Neuronal stem cell (in vitro differentiated cells): ENCODE results near the gene TBC1D10B.

Source experiments
- DNase-seq: peaks from one replicate; pipeline ENCODE4 v3.0.0-alpha.2; 2013; ENCODE audit warnings: low spot score
- H2AFZ ChIP-seq: one replicate; pipeline ENCODE4 v1.6.1; 2013; ENCODE audit warnings: mild to moderate bottlenecking, low read length, inconsistent platforms
- H2AK5ac ChIP-seq: 2 replicates; pipeline ENCODE4 v1.6.1; 2013; ENCODE audit warnings: low read depth, mild to moderate bottlenecking, inconsistent platforms, low read length, moderate library complexity, mixed read lengths
- H2BK120ac ChIP-seq: 2 replicates; pipeline ENCODE4 v1.6.1; 2013; ENCODE audit warnings: low read depth, mild to moderate bottlenecking, inconsistent platforms, low read length, moderate library complexity, mixed read lengths
- H2BK12ac ChIP-seq: one replicate; pipeline ENCODE4 v1.6.1; 2013; ENCODE audit warnings: low read length, inconsistent platforms
- H2BK15ac ChIP-seq: 2 replicates; pipeline ENCODE4 v1.6.1; 2013; ENCODE audit warnings: mild to moderate bottlenecking, low read length, inconsistent platforms, mixed read lengths
- H2BK5ac ChIP-seq: one replicate; pipeline ENCODE4 v1.6.1; 2013; ENCODE audit warnings: inconsistent platforms, mild to moderate bottlenecking, low read length, moderate library complexity
- H3K14ac ChIP-seq: one replicate; pipeline ENCODE4 v1.6.1; 2013; ENCODE audit warnings: low read length, inconsistent platforms
- H3K18ac ChIP-seq: 2 replicates; pipeline ENCODE4 v1.6.1; 2013; ENCODE audit warnings: low read length, inconsistent platforms
- H3K23ac ChIP-seq: 2 replicates; pipeline ENCODE4 v1.6.1; 2013; ENCODE audit warnings: low read depth, mild to moderate bottlenecking, mixed read lengths, low read length, inconsistent platforms; ENCODE audit not compliant: poor library complexity
- H3K27ac ChIP-seq: replicated peaks from 3 replicates; pipeline ENCODE4 v1.5.1; 2013; ENCODE audit warnings: low read length, inconsistent platforms
- H3K27me3 ChIP-seq, 3 experiments: 2 replicates each; pipeline ENCODE4 v1.6.1; 2013; ENCODE audit warnings: low read length in 3 of 3, mild to moderate bottlenecking in 2 of 3, inconsistent platforms in 1 of 3, low read depth in 1 of 3, mixed read lengths in 1 of 3, moderate library complexity in 1 of 3; ENCODE audit not compliant: control insufficient read depth in 3 of 3, insufficient read depth in 3 of 3
- H3K36me3 ChIP-seq, 2 donors: replicated peaks in 1 of 2; 2 replicates each; pipeline ENCODE4 v1.6.1; 2013; ENCODE audit warnings: low read length in 2 of 2; ENCODE audit not compliant: control insufficient read depth in 2 of 2, insufficient read depth in 2 of 2
- H3K4ac ChIP-seq: 2 replicates; pipeline ENCODE4 v1.6.1; 2013; ENCODE audit warnings: inconsistent platforms, mild to moderate bottlenecking, low read length, moderate library complexity
- H3K4me1 ChIP-seq, 2 donors: 1 replicate in 1 of 2; 2 replicates in 1 of 2; pipeline ENCODE4 v1.6.1; 2013; ENCODE audit warnings: low read length in 2 of 2, low read depth in 1 of 2; ENCODE audit not compliant: control insufficient read depth in 2 of 2, insufficient read depth in 1 of 2
- H3K4me2 ChIP-seq: one replicate; pipeline ENCODE4 v1.6.1; 2013; ENCODE audit warnings: mild to moderate bottlenecking, low read length, inconsistent platforms; ENCODE audit not compliant: insufficient read depth, poor library complexity, severe bottlenecking
- H3K4me3 ChIP-seq, 2 donors: 2 replicates each; pipeline ENCODE4 v1.5.1; 2013; ENCODE audit warnings: low read length in 2 of 2, mild to moderate bottlenecking in 2 of 2, inconsistent platforms in 1 of 2, moderate library complexity in 1 of 2
- H3K79me1 ChIP-seq: one replicate; pipeline ENCODE4 v1.6.1; 2013; ENCODE audit warnings: low read depth, mild to moderate bottlenecking, inconsistent platforms, low read length, moderate library complexity
- H3K9ac ChIP-seq: one replicate; pipeline ENCODE4 v1.6.1; 2013; ENCODE audit warnings: mild to moderate bottlenecking, low read depth, low read length, inconsistent platforms; ENCODE audit not compliant: poor library complexity
- H3K9me3 ChIP-seq, 2 donors: replicated peaks in 1 of 2; 2 replicates each; pipeline versions ENCODE3 to v1.6.1; 2013; ENCODE audit warnings: low read length in 2 of 2, mild to moderate bottlenecking in 2 of 2, inconsistent platforms in 1 of 2, low read depth in 1 of 2, mixed read lengths in 1 of 2, moderate library complexity in 1 of 2; ENCODE audit not compliant: control insufficient read depth in 2 of 2, insufficient read depth in 1 of 2
- H4K8ac ChIP-seq: one replicate; pipeline ENCODE4 v1.6.1; 2013; ENCODE audit warnings: low read depth, mild to moderate bottlenecking, inconsistent platforms, low read length, moderate library complexity
- H4K91ac ChIP-seq: one replicate; pipeline ENCODE4 v1.6.1; 2013; ENCODE audit warnings: low read length, low read depth, mild to moderate bottlenecking, inconsistent platforms; ENCODE audit not compliant: poor library complexity
- WGBS, 2 donors: extraction: QIAGEN DNeasy Blood & Tissue Kit; methylation state at CpG; one replicate each; pipeline ENCODE4 v1.1.7; 2013; ENCODE audit warnings: missing lambda C conversion rate in 2 of 2, mixed read lengths in 1 of 2; ENCODE audit not compliant: insufficient read length in 2 of 2, insufficient replicate concordance in 1 of 2; ENCODE audit errors: extremely low coverage in 2 of 2; 5-methylcytosine and 5-hydroxymethylcytosine counted together

The TBC1D10B gene

DNA sequence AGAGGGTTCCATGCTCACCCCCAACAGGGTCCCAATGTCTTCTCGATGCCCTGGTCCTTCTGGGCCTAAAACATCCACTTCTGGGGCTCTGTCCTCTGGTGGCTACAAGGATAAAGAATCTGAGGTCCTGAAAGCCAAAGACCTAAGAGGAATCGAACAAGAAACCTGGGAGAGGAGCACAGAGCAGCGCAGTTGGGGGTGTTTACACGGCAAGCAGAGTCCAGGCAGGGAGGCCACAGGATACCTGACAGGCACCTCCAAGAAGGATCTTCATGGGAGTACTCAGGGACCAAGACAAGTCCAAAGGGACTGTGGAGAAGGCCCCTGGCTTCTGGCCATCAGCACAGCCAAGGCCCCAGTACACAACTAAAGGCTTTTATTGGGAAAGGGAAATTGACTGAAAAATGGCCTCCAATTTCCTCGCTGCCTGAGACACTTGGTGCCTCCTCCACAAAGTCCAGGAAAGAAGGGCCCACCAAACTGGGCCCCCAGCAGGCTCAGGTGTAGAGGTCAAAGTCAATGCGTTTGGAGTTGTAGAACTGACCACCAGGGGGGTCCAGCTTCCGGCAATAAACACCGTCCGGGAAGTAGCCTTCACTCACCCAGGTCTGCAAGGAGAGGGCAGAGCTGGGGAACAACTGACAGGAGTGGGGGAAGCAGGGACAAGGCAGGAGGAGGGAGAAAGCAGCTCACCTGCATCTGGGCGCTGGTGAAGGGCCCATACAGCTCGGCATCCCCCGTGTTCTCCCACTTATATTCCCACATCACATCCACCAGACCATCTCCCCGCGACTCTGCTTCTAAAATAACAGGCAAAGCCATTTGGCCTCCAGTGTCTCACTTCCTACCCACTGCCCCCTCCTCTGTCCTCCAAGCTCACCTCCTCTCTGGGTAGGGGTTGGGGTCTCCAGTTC, 17.5 kb downstream of the TBC1D10B start:
- Histone ChIP-seq H3K9ac (no peak overlapping the region), H3K36me3 (peaks cover 39 to 53% of the 10 kb centered on the region in 2 donors), H2BK120ac (no peak overlapping the region), H3K4me3 (no peak overlapping the region), H4K91ac (no peak overlapping the region), H3K9me3 (no peaks in the 10 kb centered on the region), H3K4me1 (peaks cover 8 to 10% of the 10 kb centered on the region in 2 donors), H2BK5ac (no peak overlapping the region), H3K4ac (no peak overlapping the region), H3K23ac (peak overlapping the region; percentile 47), H3K14ac (no peak overlapping the region), H3K4me2 (no peak overlapping the region), H3K18ac (no peak overlapping the region), H2AFZ (no peak overlapping the region), H2AK5ac (no peak overlapping the region), H3K27me3 (no peaks in the 10 kb centered on the region), H4K8ac (no peak overlapping the region), H3K79me1 (peaks cover 14% of the 10 kb centered on the region), H3K27ac (no peak overlapping the region), H2BK15ac (no peak overlapping the region), H2BK12ac (no peak overlapping the region)
- no CpG with 5 or more reads among the region's 14 CpGs for WGBS, 2 donors
- DNase-seq = no peak

- Histone ChIP-seq H3K9ac (no peak overlapping the region), H3K36me3 (peaks cover 35 to 43% of the 10 kb centered on the region in 2 donors), H2BK12ac (no peak overlapping the region), H3K27ac (no peak overlapping the region), H3K4me2 (no peak overlapping the region), H3K23ac (no peak overlapping the region), H3K4me3 (no peak overlapping the region), H2AFZ (no peak overlapping the region), H2AK5ac (no peak overlapping the region), H3K79me1 (peaks cover 14% of the 10 kb centered on the region), H3K27me3 (no peaks in the 10 kb centered on the region), H4K91ac (no peak overlapping the region), H3K4ac (no peak overlapping the region), H2BK120ac (no peak overlapping the region), H4K8ac (no peak overlapping the region), H2BK5ac (no peak overlapping the region), H3K4me1 (peaks cover 8 to 10% of the 10 kb centered on the region in 2 donors), H3K14ac (no peak overlapping the region), H3K9me3 (no peaks in the 10 kb centered on the region), H2BK15ac (no peak overlapping the region), H3K18ac (no peak overlapping the region)
- no CpG with 5 or more reads among the region's 11 CpGs for WGBS, 2 donors
- no peak for DNase-seq
Measured at GRCh38 chr16:30351586-30352419, 18.5 kb downstream of the TBC1D10B start.

GRCh38 chr16:30351001-30351441, 19.3 kb downstream of the TBC1D10B start:
- Histone ChIP-seq H3K4me3 (no peak overlapping the region), H2AK5ac (no peak overlapping the region), H3K79me1 (peaks cover 14% of the 10 kb centered on the region), H3K27ac (no peak overlapping the region), H3K4ac (no peak overlapping the region), H3K36me3 (peaks cover 35 to 41% of the 10 kb centered on the region in 2 donors), H3K4me2 (no peak overlapping the region), H3K4me1 (peaks cover 6 to 8% of the 10 kb centered on the region in 2 donors), H2BK15ac (no peak overlapping the region), H2AFZ (no peak overlapping the region), H3K18ac (no peak overlapping the region), H4K91ac (no peak overlapping the region), H2BK5ac (no peak overlapping the region), H3K23ac (no peak overlapping the region), H4K8ac (no peak overlapping the region), H3K9me3 (no peaks in the 10 kb centered on the region), H3K14ac (no peak overlapping the region), H3K9ac (no peak overlapping the region), H2BK12ac (no peak overlapping the region), H2BK120ac (no peak overlapping the region), H3K27me3 (no peaks in the 10 kb centered on the region)
- WGBS, 2 donors = no CpG with 5 or more reads among the region's 15 CpGs
- no peak for DNase-seq
